ENCODE results near the gene RPS21. TPM values are rescaled to one million over a fixed set of nuclear protein-coding genes. Genes with fewer than 3 reads are reported as not detected.

The RPS21 gene
- total RNA-seq, 1 donor, result 1,065 TPM

- no peaks in the 10 kb centered on the region for H3K27me3 ChIP-seq (ENCODE audit: insufficient read depth, low read length)
- H3K4me3 ChIP-seq (ENCODE audit: low read length), result no peak overlapping the region
- H3K9me3 ChIP-seq (ENCODE audit: low read depth, low read length), result no peaks in the 10 kb centered on the region
- H3K4me1 ChIP-seq (ENCODE audit: insufficient read depth, low read length), result peaks cover 3% of the 10 kb centered on the region
These were observed 9.2 kb upstream of the RPS21 start for GRCh38 chr20:62377615-62378178.

GRCh38 chr20:62378215-62378614 is 8.7 kb upstream of the RPS21 start:
- Histone ChIP-seq H3K4me3 (ENCODE audit: low read length) (no peak overlapping the region), H3K27me3 (ENCODE audit: insufficient read depth, low read length) (no peaks in the 10 kb centered on the region), H3K4me1 (ENCODE audit: insufficient read depth, low read length) (peaks cover 6% of the 10 kb centered on the region), H3K9me3 (ENCODE audit: low read depth, low read length) (no peaks in the 10 kb centered on the region)

GRCh38 chr20:62381202-62381797 is 5.6 kb upstream of the RPS21 start:
- Histone ChIP-seq H3K27me3 (ENCODE audit: insufficient read depth, low read length) (no peaks in the 10 kb centered on the region), H3K4me1 (ENCODE audit: insufficient read depth, low read length) (peaks cover 15% of the 10 kb centered on the region), H3K9me3 (ENCODE audit: low read depth, low read length) (no peaks in the 10 kb centered on the region), H3K4me3 (ENCODE audit: low read length) (no peak overlapping the region)

GRCh38 chr20:62381842-62382241 is 5.1 kb upstream of the RPS21 start:
- peaks cover 17% of the 10 kb centered on the region for H3K4me1 ChIP-seq (ENCODE audit: insufficient read depth, low read length)
- no peaks in the 10 kb centered on the region for H3K27me3 ChIP-seq (ENCODE audit: insufficient read depth, low read length)
- H3K9me3 ChIP-seq (ENCODE audit: low read depth, low read length), result no peaks in the 10 kb centered on the region
- no peak overlapping the region for H3K4me3 ChIP-seq (ENCODE audit: low read length)

- H3K9me3 ChIP-seq (ENCODE audit: low read depth, low read length), result no peaks in the 10 kb centered on the region
- H3K4me3 ChIP-seq (ENCODE audit: low read length), result no peak overlapping the region
- peaks cover 20% of the 10 kb centered on the region for H3K4me1 ChIP-seq (ENCODE audit: insufficient read depth, low read length)
- H3K27me3 ChIP-seq (ENCODE audit: insufficient read depth, low read length), result no peaks in the 10 kb centered on the region
These were observed 4.4 kb upstream of the RPS21 start for GRCh38 chr20:62382306-62383198.

GRCh38 chr20:62387219-62387913 is 463 bp downstream of the RPS21 start:
- H3K9me3 ChIP-seq (ENCODE audit: low read depth, low read length), result no peaks in the 10 kb centered on the region
- no peaks in the 10 kb centered on the region for H3K27me3 ChIP-seq (ENCODE audit: insufficient read depth, low read length)
- peak overlapping the region; percentile 82 for H3K4me3 ChIP-seq (ENCODE audit: low read length)
- peaks cover 29% of the 10 kb centered on the region for H3K4me1 ChIP-seq (ENCODE audit: insufficient read depth, low read length)

- Histone ChIP-seq H3K9me3 (ENCODE audit: low read depth, low read length) (no peaks in the 10 kb centered on the region), H3K4me3 (ENCODE audit: low read length) (no peak overlapping the region), H3K27me3 (ENCODE audit: insufficient read depth, low read length) (no peaks in the 10 kb centered on the region), H3K4me1 (ENCODE audit: insufficient read depth, low read length) (peaks cover 23% of the 10 kb centered on the region)
These were observed 1.2 kb downstream of the RPS21 start for GRCh38 chr20:62387933-62388635.

GRCh38 chr20:62388839-62389600 is 2.1 kb downstream of the RPS21 start:
- Histone ChIP-seq H3K4me1 (ENCODE audit: insufficient read depth, low read length) (peaks cover 23% of the 10 kb centered on the region), H3K9me3 (ENCODE audit: low read depth, low read length) (no peaks in the 10 kb centered on the region), H3K27me3 (ENCODE audit: insufficient read depth, low read length) (no peaks in the 10 kb centered on the region), H3K4me3 (ENCODE audit: low read length) (no peak overlapping the region)

- peaks cover 23% of the 10 kb centered on the region for H3K4me1 ChIP-seq (ENCODE audit: insufficient read depth, low read length)
- H3K9me3 ChIP-seq (ENCODE audit: low read depth, low read length), result no peaks in the 10 kb centered on the region
- no peak overlapping the region for H3K4me3 ChIP-seq (ENCODE audit: low read length)
- no peaks in the 10 kb centered on the region for H3K27me3 ChIP-seq (ENCODE audit: insufficient read depth, low read length)
These were observed 2.7 kb downstream of the RPS21 start for GRCh38 chr20:62389601-62390087.

- Histone ChIP-seq H3K4me1 (ENCODE audit: insufficient read depth, low read length) (peaks cover 21% of the 10 kb centered on the region), H3K9me3 (ENCODE audit: low read depth, low read length) (no peaks in the 10 kb centered on the region), H3K4me3 (ENCODE audit: low read length) (no peak overlapping the region), H3K27me3 (ENCODE audit: insufficient read depth, low read length) (no peaks in the 10 kb centered on the region)
These were observed 3.6 kb downstream of the RPS21 start for GRCh38 chr20:62390317-62391164.

- Histone ChIP-seq H3K4me3 (ENCODE audit: low read length) (no peak overlapping the region), H3K27me3 (ENCODE audit: insufficient read depth, low read length) (no peaks in the 10 kb centered on the region), H3K9me3 (ENCODE audit: low read depth, low read length) (no peaks in the 10 kb centered on the region), H3K4me1 (ENCODE audit: insufficient read depth, low read length) (peaks cover 13% of the 10 kb centered on the region)
These were observed 4.5 kb downstream of the RPS21 start for GRCh38 chr20:62391165-62392076.

GRCh38 chr20:62392077-62392418 is 5.1 kb downstream of the RPS21 start:
- Histone ChIP-seq H3K4me3 (ENCODE audit: low read length) (no peak overlapping the region), H3K9me3 (ENCODE audit: low read depth, low read length) (no peaks in the 10 kb centered on the region), H3K27me3 (ENCODE audit: insufficient read depth, low read length) (no peaks in the 10 kb centered on the region), H3K4me1 (ENCODE audit: insufficient read depth, low read length) (peaks cover 12% of the 10 kb centered on the region)
